NCI-H460 (cell line): ENCODE data around the gene TENM3. TPM values are rescaled to one million over a fixed set of nuclear protein-coding genes. Genes with fewer than 3 reads are reported as not detected.

ENCODE experiments used
- DNase-seq: peaks from one replicate; pipeline ENCODE4 v3.0.0-alpha.2; 2016; ENCODE audit warnings: low read depth; ENCODE audit errors: extremely low read depth
- total RNA-seq: library from RNA; depleted of rRNA; stranded (reverse); fragments of >200 nt; shearing (Covaris generic); gene quantifications from 2 replicates; pipeline ENCODE4 v1.2.3, GENCODE V29; 2014

Gene TENM3
- total RNA-seq, 1 experiment from 2014 or later, result 13.8 TPM

DNA sequence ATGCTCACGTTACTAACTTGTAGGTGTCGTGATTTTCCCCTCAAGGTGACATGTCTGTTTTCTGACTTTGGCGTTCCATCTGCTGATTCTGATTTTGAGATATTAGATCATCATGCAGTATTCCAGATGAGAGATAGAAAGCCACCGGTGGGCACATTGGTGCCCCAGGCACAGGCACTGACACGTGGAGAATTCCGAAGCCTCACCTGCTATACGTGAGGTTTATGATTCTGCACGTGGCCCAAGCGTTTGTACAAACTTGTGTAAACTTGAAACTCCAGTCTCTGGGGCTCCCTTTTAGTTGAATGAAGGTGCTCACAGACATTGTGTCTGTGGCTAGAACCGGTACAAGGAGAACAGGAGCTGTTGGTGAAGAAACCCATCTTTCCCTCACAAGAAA is 81.1 kb downstream of the TENM3 start:
- no peak for DNase-seq

GRCh38 chr4:182325397-182325796 is 82.2 kb downstream of the TENM3 start:
- DNase-seq, result no peak

- DNase-seq, result no peak
Observed at GRCh38 chr4:182325848-182326255, 82.7 kb downstream of the TENM3 start.

DNA sequence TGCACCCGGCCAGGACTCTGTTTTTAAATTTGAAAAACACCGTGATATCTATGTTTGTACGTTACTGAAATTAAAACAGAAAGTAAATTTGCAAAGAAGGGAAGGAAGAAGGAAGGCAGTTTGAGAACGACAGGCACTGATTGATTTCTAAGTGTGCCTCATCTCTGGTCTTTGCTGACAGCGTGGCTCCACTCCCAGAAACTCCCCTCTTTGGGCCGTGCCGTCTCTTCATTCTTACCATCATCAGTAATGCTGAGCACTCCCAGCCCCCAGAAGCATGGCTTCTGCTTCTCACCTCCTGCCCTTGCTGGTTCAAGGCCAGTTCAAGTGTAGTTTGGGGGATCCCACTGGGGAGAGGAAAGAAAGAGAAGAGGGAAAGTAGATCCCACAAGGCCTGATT is 85.3 kb downstream of the TENM3 start:
- no peak for DNase-seq

DNA sequence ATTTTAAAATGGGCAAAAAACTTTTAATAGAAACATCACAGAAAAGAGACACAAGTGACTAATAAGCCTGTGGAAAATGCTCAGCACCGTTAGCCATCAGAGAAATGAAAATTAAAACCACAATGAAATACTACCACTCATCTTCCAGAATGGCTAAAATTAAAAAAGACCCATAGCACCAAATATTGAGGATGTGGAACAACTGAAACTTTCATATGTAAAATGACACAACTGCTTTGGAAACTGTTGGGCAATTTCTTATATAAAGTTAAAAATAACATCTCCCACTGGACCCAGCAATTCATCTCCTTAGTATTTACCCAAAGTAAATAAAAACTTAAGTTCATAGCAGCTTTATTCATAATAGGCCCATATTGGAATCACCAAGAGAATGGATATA is 94.2 kb downstream of the TENM3 start:
- no peak for DNase-seq

DNA sequence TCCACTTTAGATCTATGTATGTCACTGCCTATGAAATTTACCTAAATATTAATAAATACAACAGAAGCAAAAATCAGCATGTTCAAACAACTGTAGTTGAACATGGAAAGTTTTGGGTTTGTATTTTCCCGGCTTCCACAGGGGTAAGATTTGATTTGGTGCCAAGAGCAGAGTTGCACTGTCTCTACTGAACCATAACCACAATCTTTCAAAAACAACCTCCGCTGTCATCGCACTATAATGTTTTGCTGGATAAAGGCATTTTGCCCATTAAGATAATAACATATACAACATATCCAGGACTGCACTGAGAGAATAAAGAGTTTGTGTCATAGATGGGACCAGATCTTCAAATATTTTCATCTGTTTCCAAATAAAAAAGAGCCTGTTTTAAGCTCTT is 94.9 kb downstream of the TENM3 start:
- no peak for DNase-seq

- no peak for DNase-seq
Observed at GRCh38 chr4:182338746-182339145, 95.5 kb downstream of the TENM3 start.

- DNase-seq, result no peak
Observed at GRCh38 chr4:182339221-182339641, 96.0 kb downstream of the TENM3 start.

DNA sequence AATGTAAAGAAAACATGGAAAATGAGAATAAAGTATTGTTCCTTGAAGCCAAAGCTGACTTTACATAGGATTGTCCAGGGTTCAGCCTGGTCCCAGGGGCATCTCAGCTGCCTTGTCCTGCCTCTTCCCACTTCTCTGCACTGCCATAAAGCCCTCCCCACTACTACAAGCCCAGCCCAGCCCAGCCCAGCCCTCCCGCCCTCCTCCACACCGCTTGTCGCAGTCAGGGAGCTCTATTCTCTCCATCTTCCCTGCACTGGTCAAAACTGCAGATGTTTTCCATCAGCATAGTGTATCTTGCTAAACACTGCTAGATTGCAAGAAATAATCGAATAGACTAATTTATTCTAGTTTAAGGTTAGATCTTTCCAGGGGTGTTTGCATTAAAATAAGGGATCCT is 100.3 kb downstream of the TENM3 start:
- no peak for DNase-seq

GRCh38 chr4:182344968-182345367 is 101.8 kb downstream of the TENM3 start:
- DNase-seq, result no peak

- no peak for DNase-seq
Observed at GRCh38 chr4:182346250-182346649, 103.0 kb downstream of the TENM3 start.

- no peak for DNase-seq
Observed at GRCh38 chr4:182346675-182347375, 103.6 kb downstream of the TENM3 start.

DNA sequence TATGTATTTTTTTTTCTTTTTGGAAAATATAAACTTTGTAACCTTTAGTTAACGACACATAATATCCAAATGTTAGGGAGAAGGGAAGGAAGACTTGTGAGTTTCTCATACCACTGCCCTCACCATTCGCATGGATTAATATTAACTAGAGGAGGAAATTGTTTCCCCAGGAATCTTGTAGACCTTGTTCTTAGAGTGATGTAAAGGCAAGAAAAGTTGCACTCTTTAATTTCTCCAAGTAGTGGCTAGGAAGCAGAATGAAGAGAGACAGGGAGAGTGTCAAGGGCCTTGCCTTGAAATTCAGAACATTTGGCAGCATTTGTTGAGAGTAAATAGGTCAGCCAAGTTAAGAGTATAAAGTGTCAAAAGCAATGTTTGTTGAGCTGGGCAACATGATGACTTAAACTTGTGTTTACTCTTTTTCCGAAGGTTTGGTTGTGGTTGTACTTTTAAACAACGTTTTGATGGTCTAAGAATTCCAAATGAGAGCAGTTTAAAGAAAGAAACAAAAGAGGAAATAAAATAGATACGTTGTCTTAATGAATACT is 105.7 kb downstream of the TENM3 start:
- no peak for DNase-seq

DNA sequence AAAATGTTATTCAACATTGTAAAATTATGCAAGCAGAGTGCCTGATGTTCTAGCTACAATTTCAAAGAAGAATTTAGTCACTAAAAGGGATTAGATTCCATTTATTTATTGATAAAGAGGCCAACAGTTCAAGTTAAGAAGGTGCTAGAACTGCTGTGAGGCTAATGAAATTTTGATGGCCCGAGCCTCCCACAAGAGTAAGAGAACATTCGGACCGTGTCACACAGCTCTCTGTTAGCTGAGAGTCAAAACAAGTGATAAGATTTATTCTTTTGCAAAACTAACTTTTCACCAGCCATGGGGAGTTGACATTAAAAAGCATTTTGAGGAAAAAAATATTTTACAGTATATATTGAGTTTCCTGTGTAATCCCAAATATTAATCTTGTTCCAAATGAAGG is 106.8 kb downstream of the TENM3 start:
- no peak for DNase-seq

GRCh38 chr4:182351485-182351884 is 108.3 kb downstream of the TENM3 start:
- no peak for DNase-seq

- no peak for DNase-seq
Observed at GRCh38 chr4:182354106-182354505, 110.9 kb downstream of the TENM3 start.

- DNase-seq, result no peak
Observed at GRCh38 chr4:182354867-182355266, 111.7 kb downstream of the TENM3 start.

GRCh38 chr4:182367153-182367552 is 124.0 kb downstream of the TENM3 start:
- DNase-seq, result no peak

DNA sequence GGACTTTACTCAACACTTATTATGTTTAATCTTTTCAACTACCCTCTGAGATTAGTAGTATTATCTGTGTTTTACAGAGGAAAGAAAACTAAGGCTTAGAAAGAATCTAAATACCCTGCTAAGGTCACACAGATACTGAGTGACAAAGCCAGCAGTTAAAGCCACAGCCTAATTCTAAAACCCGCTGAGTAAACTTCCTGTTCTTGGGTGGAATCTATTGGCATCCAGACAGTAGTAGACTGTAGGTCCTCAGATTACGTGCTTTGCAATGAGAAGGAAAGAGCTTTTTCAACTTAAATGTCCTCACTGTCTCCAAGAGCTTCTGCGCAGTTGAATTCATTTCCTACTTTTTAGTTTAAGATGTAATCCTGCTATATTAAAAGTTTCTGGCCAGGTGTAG is 126.0 kb downstream of the TENM3 start:
- no peak for DNase-seq

DNA sequence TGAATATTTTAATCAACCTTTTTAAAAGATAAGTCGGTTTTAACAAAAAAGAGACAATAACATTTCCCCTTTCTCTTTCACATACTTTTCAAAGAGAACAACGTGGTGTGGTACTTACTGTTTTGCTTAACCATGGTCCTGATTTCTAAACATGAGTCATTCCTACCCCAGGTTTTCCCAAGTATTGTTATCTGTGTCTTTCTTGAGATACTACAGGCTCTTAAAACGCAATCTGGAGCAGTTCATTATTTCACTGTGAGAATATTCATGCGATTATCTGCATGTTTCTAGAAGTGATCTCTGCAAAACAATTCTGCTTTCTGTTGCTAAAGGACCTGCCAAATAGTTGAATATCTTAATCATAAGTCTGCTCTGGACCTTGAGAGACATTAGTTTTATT is 127.3 kb downstream of the TENM3 start:
- DNase-seq, result no peak

- DNase-seq, result no peak
Observed at GRCh38 chr4:182380771-182381181, 137.6 kb downstream of the TENM3 start.

- DNase-seq, result no peak
Observed at GRCh38 chr4:182382941-182383340, 139.7 kb downstream of the TENM3 start.

DNA sequence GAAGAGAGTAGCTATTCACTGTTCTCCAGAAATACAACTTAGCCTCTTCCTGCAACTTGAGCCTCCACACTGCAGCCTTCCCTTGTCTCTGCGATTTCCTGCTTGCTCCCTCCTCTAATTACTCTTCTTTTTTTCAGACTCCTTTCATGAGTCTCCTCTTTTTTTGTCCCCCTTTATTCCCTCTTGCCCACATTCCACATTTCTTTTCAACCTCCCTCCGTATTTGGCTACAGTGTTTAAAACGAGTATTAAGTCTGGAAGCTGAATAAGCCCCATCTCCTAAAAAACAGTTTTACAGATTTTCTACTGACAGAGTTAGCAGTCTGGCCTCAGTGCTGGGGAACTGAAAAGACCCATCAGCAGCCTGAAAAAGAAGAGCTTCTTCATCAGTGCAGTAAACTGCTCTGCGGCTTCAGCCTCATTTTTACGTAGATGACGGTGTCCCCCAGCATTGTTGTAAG is 141.5 kb downstream of the TENM3 start:
- DNase-seq, result no peak
